Naive B cell (primary cell): Measurements from ENCODE around the gene MACROD1. TPM values are rescaled to one million over a fixed set of nuclear protein-coding genes. Genes with fewer than 3 reads are reported as not detected.

ENCODE experiments used
- ATAC-seq, 2 donors: fragments of 150-1000 bp; cut with Tn5 transposase; 2 replicates each; pipeline ENCODE4 v1.10.0; 2021; ENCODE audit warnings: low read depth in 2 of 2, mild to moderate bottlenecking in 2 of 2, moderate library complexity in 2 of 2
- DNase-seq: peaks from one replicate; pipeline ENCODE4 v3.0.0; 2022
- H3K27ac Mint-ChIP-seq, 6 donors: one replicate each; pipeline ENCODE4 v1.8.0; 2020 to 2022; ENCODE audit warnings: mild to moderate bottlenecking in 6 of 6, mixed read lengths in 6 of 6, moderate library complexity in 5 of 6, inconsistent platforms in 2 of 6
- H3K27me3 Mint-ChIP-seq, 3 donors: one replicate each; pipeline ENCODE4 v1.8.0; 2021 to 2022; ENCODE audit warnings: mixed read lengths in 3 of 3, mild to moderate bottlenecking in 1 of 3
- H3K36me3 Mint-ChIP-seq, 2 donors: one replicate each; pipeline ENCODE4 v1.8.0; 2020 to 2022; ENCODE audit warnings: mixed read lengths in 2 of 2, inconsistent platforms in 1 of 2, mild to moderate bottlenecking in 1 of 2
- H3K4me1 Mint-ChIP-seq, 3 donors: one replicate each; pipeline ENCODE4 v1.8.0; 2020 to 2022; ENCODE audit warnings: mixed read lengths in 3 of 3, inconsistent platforms in 1 of 3, mild to moderate bottlenecking in 1 of 3, moderate library complexity in 1 of 3
- H3K4me3 Mint-ChIP-seq, 8 donors: one replicate each; pipeline ENCODE4 v1.8.0; 2020 to 2022; ENCODE audit warnings: mild to moderate bottlenecking in 8 of 8, mixed read lengths in 8 of 8, moderate library complexity in 8 of 8, inconsistent platforms in 2 of 8
- H3K9me3 Mint-ChIP-seq, 7 donors: one replicate each; pipeline ENCODE4 v1.8.0; 2020 to 2022; ENCODE audit warnings: mixed read lengths in 7 of 7, mild to moderate bottlenecking in 5 of 7, inconsistent platforms in 2 of 7, moderate library complexity in 1 of 7
- polyA plus RNA-seq, 6 donors: library from polyadenylated mRNA; unstranded; fragments of 300-500 nt; fragmentation: Illumina TruSeq; gene quantifications; one replicate each; pipeline ENCODE4 v1.2.3, GENCODE V29; 2021; ENCODE audit warnings: low read depth in 6 of 6

MACROD1 gene
- 1 to 10 TPM; 1.5 to 7.0 (median 3.2) TPM for polyA plus RNA-seq

- peak within 1 kb of the TSS; percentile 84 to 96 (median 91) for H3K4me3 Mint-ChIP-seq
- no peaks in the 10 kb centered on the region for H3K36me3 Mint-ChIP-seq
- H3K4me1 Mint-ChIP-seq: peaks cover 11 to 19% (median 13%) of the 10 kb centered on the region in 3 donors
- H3K9me3 Mint-ChIP-seq: no peaks in the 10 kb centered on the region
- ATAC-seq: peak; percentile 86
- DNase-seq: peak; percentile 57
- peak within 1 kb of the TSS; percentile 41 to 89 (median 72) for H3K27ac Mint-ChIP-seq
- no peaks in the 10 kb centered on the region for H3K27me3 Mint-ChIP-seq
Measured at GRCh38 chr11:64165842-64166635, at the start of gene MACROD1. Gene MACROD1 (minus strand): TSS chr11:64166113. CDS start chr11:64165994, 119 bp downstream.

- H3K4me1 Mint-ChIP-seq: peaks cover 42 to 79% (median 70%) of the 10 kb centered on the region in 3 donors
- DNase-seq: no peak
- H3K27me3 Mint-ChIP-seq: no peaks in the 10 kb centered on the region
- H3K36me3 Mint-ChIP-seq: peaks cover 6 to 13% of the 10 kb centered on the region in 2 donors
- no peak overlapping the region for H3K4me3 Mint-ChIP-seq
- no peaks in the 10 kb centered on the region for H3K9me3 Mint-ChIP-seq
- peak overlapping the region in 4 of 6 donors; percentile 7 to 70 (median 46) for H3K27ac Mint-ChIP-seq
- ATAC-seq: no peak
Measured at GRCh38 chr11:64211181-64211872, 45.4 kb upstream of the MACROD1 start.

GRCh38 chr11:64210301-64211020 lies 44.5 kb upstream of the MACROD1 start:
- H3K9me3 Mint-ChIP-seq: no peaks in the 10 kb centered on the region
- ATAC-seq (no peak), DNase-seq (no peak)
- peak overlapping the region in 1 of 8 donors; percentile 47 for H3K4me3 Mint-ChIP-seq
- peaks cover 46 to 83% (median 75%) of the 10 kb centered on the region in 3 donors for H3K4me1 Mint-ChIP-seq
- H3K27me3 Mint-ChIP-seq: no peaks in the 10 kb centered on the region
- H3K27ac Mint-ChIP-seq: peak overlapping the region in 3 of 6 donors; percentile 19 to 90 (median 49)
- H3K36me3 Mint-ChIP-seq: peaks cover 6 to 13% of the 10 kb centered on the region in 2 donors

- Mint-ChIP-seq H3K4me3 (peak overlapping the region in 3 of 8 donors; percentile 24 to 67 (median 56)), H3K27ac (peak overlapping the region in 3 of 6 donors; percentile 32 to 96 (median 85)), H3K27me3 (no peaks in the 10 kb centered on the region), H3K9me3 (no peaks in the 10 kb centered on the region), H3K4me1 (peaks cover 46 to 83% (median 77%) of the 10 kb centered on the region in 3 donors), H3K36me3 (peaks cover 2 to 15% of the 10 kb centered on the region in 2 donors)
- ATAC-seq: no peak
- DNase-seq: no peak
Measured at GRCh38 chr11:64209563-64209843, 43.6 kb upstream of the MACROD1 start.

GRCh38 chr11:64208796-64209562 lies 43.1 kb upstream of the MACROD1 start:
- no peak for ATAC-seq
- H3K27me3 Mint-ChIP-seq: no peaks in the 10 kb centered on the region
- H3K36me3 Mint-ChIP-seq: peaks cover 5 to 21% of the 10 kb centered on the region in 2 donors
- H3K27ac Mint-ChIP-seq: peak overlapping the region; percentile 14 to 96 (median 88)
- peak overlapping the region; percentile 9 to 90 (median 69) for H3K4me3 Mint-ChIP-seq
- no peak for DNase-seq
- peaks cover 48 to 83% (median 81%) of the 10 kb centered on the region in 3 donors for H3K4me1 Mint-ChIP-seq
- H3K9me3 Mint-ChIP-seq: no peaks in the 10 kb centered on the region

- Mint-ChIP-seq H3K36me3 (peaks cover 9 to 28% of the 10 kb centered on the region in 2 donors), H3K4me1 (peaks cover 44 to 81% (median 78%) of the 10 kb centered on the region in 3 donors), H3K9me3 (no peaks in the 10 kb centered on the region), H3K27ac (peak overlapping the region; percentile 90 to 96 (median 92)), H3K4me3 (peak overlapping the region; percentile 90 to 96 (median 93)), H3K27me3 (no peaks in the 10 kb centered on the region)
- DNase-seq: no peak
- ATAC-seq: no peak
Measured at GRCh38 chr11:64208086-64208795, 42.3 kb upstream of the MACROD1 start.

GRCh38 chr11:64207256-64208085 lies 41.6 kb upstream of the MACROD1 start:
- no peaks in the 10 kb centered on the region for H3K9me3 Mint-ChIP-seq
- DNase-seq (peak; percentile 71), ATAC-seq (peak; percentile 65 to 67)
- no peaks in the 10 kb centered on the region for H3K27me3 Mint-ChIP-seq
- peak overlapping the region; percentile 89 to 96 (median 92) for H3K27ac Mint-ChIP-seq
- H3K4me3 Mint-ChIP-seq: peak overlapping the region; percentile 90 to 96 (median 93)
- peaks cover 10 to 24% of the 10 kb centered on the region in 2 donors for H3K36me3 Mint-ChIP-seq
- H3K4me1 Mint-ChIP-seq: peaks cover 41 to 74% (median 71%) of the 10 kb centered on the region in 3 donors

- Mint-ChIP-seq H3K4me1 (peaks cover 32 to 66% (median 63%) of the 10 kb centered on the region in 3 donors), H3K27me3 (no peaks in the 10 kb centered on the region), H3K27ac (peak within 1 kb of the TSS; percentile 89 to 96 (median 92)), H3K36me3 (peaks cover 14 to 16% of the 10 kb centered on the region in 2 donors), H3K9me3 (no peaks in the 10 kb centered on the region), H3K4me3 (peak within 1 kb of the TSS; percentile 90 to 96 (median 93))
- ATAC-seq (peak; percentile 54 to 63), DNase-seq (peak; percentile 72)
Measured at GRCh38 chr11:64206457-64207255, 40.7 kb upstream of the MACROD1 start, which contains the start of gene FERMT3. Gene FERMT3 (plus strand): TSS chr11:64206721. CDS start chr11:64207365, 644 bp downstream.

GRCh38 chr11:64204464-64204989 lies 38.6 kb upstream of the MACROD1 start:
- Mint-ChIP-seq H3K4me3 (peak overlapping the region; percentile 55 to 86 (median 69)), H3K27ac (peak overlapping the region; percentile 60 to 97 (median 82)), H3K9me3 (no peaks in the 10 kb centered on the region), H3K36me3 (peaks cover 18 to 23% of the 10 kb centered on the region in 2 donors), H3K4me1 (peaks cover 31 to 54% (median 51%) of the 10 kb centered on the region in 3 donors), H3K27me3 (no peaks in the 10 kb centered on the region)
- peak; percentile 73 for DNase-seq
- ATAC-seq: peak; percentile 61 to 70

GRCh38 chr11:64204080-64204440 lies 38.1 kb upstream of the MACROD1 start:
- H3K27me3 Mint-ChIP-seq: no peaks in the 10 kb centered on the region
- H3K9me3 Mint-ChIP-seq: no peaks in the 10 kb centered on the region
- ATAC-seq (no peak), DNase-seq (no peak)
- peak overlapping the region in 5 of 6 donors; percentile 47 to 97 (median 82) for H3K27ac Mint-ChIP-seq
- H3K36me3 Mint-ChIP-seq: peaks cover 18 to 23% of the 10 kb centered on the region in 2 donors
- H3K4me1 Mint-ChIP-seq: peaks cover 29 to 50% (median 48%) of the 10 kb centered on the region in 3 donors
- H3K4me3 Mint-ChIP-seq: peak overlapping the region in 1 of 8 donors; percentile 16
